ENCODE data around the gene SRGAP1. TPM values are rescaled to one million over a fixed set of nuclear protein-coding genes. Genes with fewer than 3 reads are reported as not detected.

SRGAP1 gene
- total RNA-seq, 3 donors from 2014 or later: 12.2 to 23.9 (median 15.9) TPM

- no peaks in the 10 kb centered on the region for H3K9me3 ChIP-seq
- intact Hi-C loops (cut with DNase I, micrococcal nuclease): no loop called here
- TF ChIP-seq CTCF (IDR thresholded peaks at IDR 0.05): no peak
These were observed 330.9 kb downstream of the SRGAP1 start for GRCh38 chr12:64175254-64175945.

DNA sequence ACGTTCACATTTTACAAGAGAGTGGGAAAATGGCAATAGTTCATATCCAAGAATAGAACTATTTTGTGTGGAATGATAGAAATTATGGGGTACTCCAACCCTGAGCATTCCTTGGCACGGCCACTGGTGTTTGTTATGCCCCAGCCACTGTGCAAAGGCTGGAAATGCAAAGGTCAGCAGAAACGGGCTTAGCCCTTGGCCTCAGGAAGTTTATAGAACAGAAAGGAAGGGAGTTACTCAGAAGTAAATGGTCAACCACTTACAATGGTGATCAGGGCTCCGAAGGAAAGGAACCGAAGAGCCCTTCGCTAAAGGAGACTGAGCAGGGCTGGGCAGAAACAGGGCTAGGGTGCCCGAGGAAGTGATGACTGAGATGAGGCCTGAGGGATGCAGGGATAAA, 332.5 kb downstream of the SRGAP1 start:
- intact Hi-C loops (cut with DNase I, micrococcal nuclease): no loop called here
- no peak overlapping the region for H3K4me3 ChIP-seq
- no peaks in the 10 kb centered on the region for H3K9me3 ChIP-seq
- no peak for TF ChIP-seq CTCF (IDR thresholded peaks at IDR 0.05)
- no peak for ATAC-seq
- no peak for DNase-seq
- no peaks in the 10 kb centered on the region for H3K4me1 ChIP-seq (ENCODE audit: low read depth)
- H3K36me3 ChIP-seq (ENCODE audit: low read depth): no peaks in the 10 kb centered on the region

More at GRCh38 chr12:64175254-64175945, 330.9 kb downstream of the SRGAP1 start:
- no peak for ATAC-seq
- Histone ChIP-seq H3K4me1 (ENCODE audit: low read depth) (no peaks in the 10 kb centered on the region), H3K36me3 (ENCODE audit: low read depth) (no peaks in the 10 kb centered on the region), H3K4me3 (no peak overlapping the region)
- DNase-seq: no peak

- Histone ChIP-seq H3K36me3 (ENCODE audit: low read depth) (no peaks in the 10 kb centered on the region), H3K4me3 (no peak overlapping the region), H3K9me3 (no peaks in the 10 kb centered on the region), H3K4me1 (ENCODE audit: low read depth) (no peaks in the 10 kb centered on the region)
- no peak for TF ChIP-seq CTCF (IDR thresholded peaks at IDR 0.05)
- DNase-seq: no peak
- intact Hi-C loops (cut with DNase I, micrococcal nuclease): no loop called here
- no peak for ATAC-seq
These were observed 333.6 kb downstream of the SRGAP1 start for GRCh38 chr12:64178122-64178521.

DNA sequence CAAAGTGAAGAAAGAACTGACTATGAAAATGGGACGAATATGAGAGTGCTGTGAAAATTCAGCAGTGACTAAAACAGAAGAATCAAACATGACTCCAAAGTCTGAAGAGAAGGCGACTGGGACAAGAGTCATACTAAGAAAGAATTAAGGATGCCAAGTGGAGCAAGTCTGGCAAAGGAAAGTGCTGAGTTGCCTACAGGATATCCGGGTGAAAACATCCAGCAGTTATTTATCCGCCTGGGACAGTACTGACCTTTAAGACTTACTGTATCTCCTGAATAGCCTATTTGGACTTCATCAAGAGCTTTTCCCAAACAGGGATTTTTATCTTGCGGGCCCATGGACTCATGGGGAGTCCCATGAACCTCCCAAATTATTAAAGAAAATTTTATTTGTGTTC, 336.5 kb downstream of the SRGAP1 start:
- intact Hi-C loops (cut with DNase I, micrococcal nuclease): loop anchor here in 1 of 2 donors (5.0 kb wide), 1 partner anchor 339 kb away; the partner anchor contains the start of gene SRGAP1
- no peak for TF ChIP-seq CTCF (IDR thresholded peaks at IDR 0.05)
- no peaks in the 10 kb centered on the region for H3K4me1 ChIP-seq (ENCODE audit: low read depth)
- ATAC-seq (no peak), DNase-seq (no peak)
- no peaks in the 10 kb centered on the region for H3K9me3 ChIP-seq
- H3K4me3 ChIP-seq: no peak overlapping the region
- H3K36me3 ChIP-seq (ENCODE audit: low read depth): no peaks in the 10 kb centered on the region

DNA sequence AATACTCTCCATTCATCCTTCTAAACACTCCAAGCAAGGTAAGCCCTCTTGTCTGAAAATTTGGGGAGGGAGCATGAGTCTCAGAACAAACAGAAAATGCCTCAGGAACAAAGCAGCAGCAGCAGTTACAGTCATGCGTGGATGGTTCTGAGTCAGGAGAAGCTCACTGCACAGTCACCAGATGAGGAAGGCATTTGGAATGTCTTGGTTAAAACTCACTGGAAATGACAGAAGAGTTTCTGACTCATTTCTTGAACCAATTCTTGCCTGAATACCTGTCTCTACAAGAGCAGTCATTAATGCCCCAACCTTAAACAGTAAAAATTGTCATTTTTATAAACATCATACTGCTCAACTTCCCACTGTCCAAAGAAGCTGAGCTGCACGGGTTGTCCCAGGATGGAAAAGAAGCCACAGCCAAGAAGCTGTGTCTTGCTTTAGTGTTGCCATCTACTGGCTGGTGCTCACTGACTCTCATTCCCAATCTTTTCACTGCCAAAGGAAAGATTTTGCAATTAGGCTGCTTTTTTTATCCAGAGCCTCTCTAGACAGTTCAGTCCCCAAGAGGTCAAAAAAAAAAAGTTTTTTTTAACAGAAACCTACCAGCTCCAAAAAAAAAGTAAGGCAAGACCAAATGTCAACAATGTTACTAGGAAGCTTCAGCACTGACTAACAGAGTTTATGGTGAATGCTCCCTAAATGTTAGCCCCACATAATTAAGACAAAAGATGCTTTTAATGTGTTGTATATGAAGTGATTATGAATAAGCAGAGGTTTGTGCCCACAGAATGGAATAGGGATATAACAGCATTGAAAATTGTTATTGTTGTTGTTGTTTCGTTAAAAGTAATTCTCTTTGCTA, 337.2 kb downstream of the SRGAP1 start:
- Histone ChIP-seq H3K9me3 (no peaks in the 10 kb centered on the region), H3K36me3 (ENCODE audit: low read depth) (no peaks in the 10 kb centered on the region), H3K4me3 (no peak overlapping the region), H3K4me1 (ENCODE audit: low read depth) (no peaks in the 10 kb centered on the region)
- ATAC-seq (peak; percentile 85), DNase-seq (peak in 1 of 3 donors; percentile 69)
- intact Hi-C loops (cut with DNase I, micrococcal nuclease): loop anchor here in 1 of 2 donors (5.0 kb wide), 1 partner anchor 339 kb away; the partner anchor contains the start of gene SRGAP1
- TF ChIP-seq CTCF (IDR thresholded peaks at IDR 0.05): peak; percentile 22

Data from mucosa of descending colon (tissue), 3 donors.